GM12891 (cell line): ENCODE measurements around the gene IFIT3.

Experiments
- PAX5 ChIP-seq: IDR thresholded peaks from 2 replicates; pipeline ENCODE4 v1.6.1; 2011; ENCODE audit warnings: low read length, moderate library complexity, mild to moderate bottlenecking; ENCODE audit not compliant: insufficient read depth, severe bottlenecking
- POLR2A ChIP-seq: IDR thresholded peaks from 2 replicates; pipeline ENCODE4 v1.6.1; 2011; ENCODE audit warnings: low read depth, low read length, control low read depth
- POLR2AphosphoS5 ChIP-seq: IDR thresholded peaks from 2 replicates; pipeline ENCODE4 v1.6.1; 2011; ENCODE audit warnings: low read depth, low read length, control low read depth
- POU2F2 ChIP-seq: IDR thresholded peaks from 2 replicates; pipeline ENCODE4 v1.6.1; 2011; ENCODE audit warnings: low read depth, mild to moderate bottlenecking, control low read depth, low read length, moderate library complexity
- SPI1 ChIP-seq: IDR thresholded peaks from 2 replicates; pipeline ENCODE4 v1.6.1; 2011; ENCODE audit warnings: low read depth, low read length, control low read depth
- TAF1 ChIP-seq: IDR thresholded peaks from 2 replicates; pipeline ENCODE4 v1.6.1; 2011; ENCODE audit warnings: low read depth, low read length, control low read depth

GRCh38 chr10:89367529-89367928, 39.7 kb downstream of the IFIT3 start:
- no peak for TF ChIP-seq POLR2AphosphoS5
- TF ChIP-seq POLR2A: no peak
- TF ChIP-seq SPI1: no peak
- no peak for TF ChIP-seq TAF1
- TF ChIP-seq PAX5: no peak
- peak; percentile 45; the same call in 1 of the 2 replicates for TF ChIP-seq POU2F2
